Epidermal melanocyte (primary cell): ENCODE measurements around the gene RIOK1.

Experiments used
- DNase-seq: peaks from one replicate; pipeline ENCODE4 v3.0.0; 2011; ENCODE audit warnings: low spot score; ENCODE audit not compliant: insufficient read length

Gene RIOK1

DNA sequence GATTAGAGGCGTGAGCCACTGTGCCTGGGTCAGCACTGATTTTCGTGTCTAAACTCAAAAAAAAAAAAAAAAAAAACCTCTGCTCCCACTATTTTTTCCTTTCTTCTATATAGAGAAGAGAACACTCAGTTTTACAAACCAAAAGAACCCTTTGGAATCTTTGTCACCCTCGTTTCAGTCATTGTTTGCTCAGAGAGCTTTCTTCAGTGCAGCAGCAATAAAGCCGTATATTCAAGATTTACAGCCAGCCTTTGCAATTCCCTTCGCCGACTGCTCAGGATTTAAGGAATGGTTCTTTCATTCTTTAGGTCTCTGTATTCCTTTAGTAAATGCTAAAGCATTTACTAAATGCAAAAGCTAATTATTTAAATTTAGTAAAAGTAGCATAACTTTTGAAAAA lies 20.1 kb downstream of the RIOK1 start:
- DNase-seq, result no peak

DNA sequence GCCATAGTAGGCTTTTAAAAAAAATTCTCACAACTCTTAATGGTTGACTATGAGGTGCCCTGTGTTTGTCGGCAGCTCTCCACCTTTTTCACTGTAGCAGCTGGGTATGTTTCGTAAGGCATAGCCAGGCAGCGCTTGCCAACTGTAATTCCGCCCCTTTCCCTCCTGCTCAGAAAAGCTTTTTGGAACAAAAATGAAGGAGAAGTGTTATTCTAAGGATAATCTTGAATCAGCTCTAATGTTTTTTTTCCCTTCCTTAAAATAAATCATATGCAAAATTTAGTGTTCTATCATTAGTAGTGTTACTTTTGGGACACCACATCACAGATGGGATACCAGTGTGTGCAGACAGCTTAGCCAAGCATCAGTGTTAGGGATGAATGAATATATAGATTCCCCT lies 21.2 kb downstream of the RIOK1 start:
- DNase-seq, result no peak

DNA sequence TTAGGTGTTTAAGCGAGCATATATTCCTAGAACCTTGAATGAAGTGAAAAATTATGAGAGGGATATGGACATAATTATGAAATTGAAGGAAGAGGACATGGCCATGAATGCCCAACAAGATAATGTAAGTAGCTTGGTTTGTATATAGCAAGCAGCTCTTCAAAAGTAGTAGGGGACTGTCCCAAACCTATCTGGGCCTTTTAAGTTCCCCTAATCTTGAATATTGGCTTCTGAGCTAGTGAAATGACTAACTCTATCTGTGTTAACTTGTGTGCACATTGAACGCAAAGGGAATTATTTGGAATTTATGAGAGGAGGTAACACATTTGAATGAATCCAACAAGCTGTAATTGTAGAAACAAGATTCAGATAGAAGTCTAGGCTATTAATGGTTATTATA lies 21.7 kb downstream of the RIOK1 start:
- no peak for DNase-seq

DNA sequence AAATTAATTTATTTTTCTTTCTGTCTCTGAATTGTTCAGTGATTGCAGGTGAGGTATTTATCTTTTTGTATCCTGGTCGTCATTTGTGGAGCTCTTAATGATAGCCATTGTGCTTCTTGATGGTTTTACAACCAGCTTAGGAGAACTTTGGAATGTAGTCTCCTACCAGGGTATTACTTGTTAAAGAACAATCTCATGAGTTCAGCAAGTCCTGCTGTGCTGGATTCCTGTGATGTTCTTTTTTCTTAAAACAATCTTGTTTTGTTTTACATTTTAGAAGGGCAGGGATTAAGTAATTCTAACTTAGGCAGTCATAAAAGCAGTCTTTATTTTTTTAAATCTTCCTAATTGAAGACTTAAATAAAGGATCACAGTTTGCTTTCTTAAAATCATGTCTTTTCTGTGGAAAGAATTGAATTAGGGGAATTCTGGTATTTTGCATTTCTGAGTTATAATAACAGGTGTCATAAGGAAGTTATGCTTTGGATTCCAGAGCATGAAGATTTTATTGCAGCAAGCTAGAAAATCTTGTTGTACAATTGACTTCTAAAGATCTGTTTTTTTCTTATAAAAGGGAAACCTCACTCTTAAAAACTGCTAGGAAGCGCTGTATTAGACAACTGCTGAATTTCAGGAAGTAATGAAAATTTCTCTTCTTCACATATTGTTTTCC lies 23.7 kb downstream of the RIOK1 start:
- DNase-seq, result no peak

DNA sequence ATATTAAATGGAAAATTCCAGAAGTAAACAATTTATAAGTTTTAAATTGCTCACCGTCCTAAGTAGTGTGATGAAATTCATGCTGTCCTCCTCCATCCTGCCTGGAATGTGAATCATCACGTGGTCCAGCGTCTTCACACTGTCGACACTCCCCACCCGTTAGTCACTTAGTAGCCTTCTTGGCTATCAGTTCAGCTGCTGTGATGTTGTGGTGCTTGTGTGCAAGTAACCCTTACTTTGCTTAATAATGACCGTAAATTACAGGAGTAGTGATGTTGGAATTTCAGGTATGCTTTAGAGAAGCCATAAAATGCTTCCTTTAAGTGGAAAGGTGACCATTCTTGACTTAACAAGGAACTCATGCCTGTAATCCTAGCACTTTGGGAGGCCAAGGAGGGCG lies 25.2 kb downstream of the RIOK1 start:
- DNase-seq, result no peak

DNA sequence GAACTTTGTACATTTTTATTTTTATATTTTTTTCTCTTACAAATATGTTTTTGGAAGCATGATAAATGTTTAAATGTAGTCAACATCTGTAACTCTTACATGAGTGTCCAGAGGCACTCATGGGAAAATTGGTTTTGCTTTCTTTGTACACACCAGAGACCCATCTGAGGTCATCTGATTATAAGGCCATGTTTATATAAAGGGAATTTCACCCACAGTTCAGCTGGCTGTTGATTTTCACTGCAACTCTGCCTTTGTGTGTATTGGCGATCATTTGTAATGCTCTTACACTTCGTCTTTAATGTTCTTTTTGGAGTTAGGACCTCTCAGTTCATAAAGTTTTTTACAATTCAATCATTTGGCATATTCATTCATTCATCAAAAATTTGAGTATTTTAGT lies 28.1 kb downstream of the RIOK1 start:
- DNase-seq, result no peak

DNA sequence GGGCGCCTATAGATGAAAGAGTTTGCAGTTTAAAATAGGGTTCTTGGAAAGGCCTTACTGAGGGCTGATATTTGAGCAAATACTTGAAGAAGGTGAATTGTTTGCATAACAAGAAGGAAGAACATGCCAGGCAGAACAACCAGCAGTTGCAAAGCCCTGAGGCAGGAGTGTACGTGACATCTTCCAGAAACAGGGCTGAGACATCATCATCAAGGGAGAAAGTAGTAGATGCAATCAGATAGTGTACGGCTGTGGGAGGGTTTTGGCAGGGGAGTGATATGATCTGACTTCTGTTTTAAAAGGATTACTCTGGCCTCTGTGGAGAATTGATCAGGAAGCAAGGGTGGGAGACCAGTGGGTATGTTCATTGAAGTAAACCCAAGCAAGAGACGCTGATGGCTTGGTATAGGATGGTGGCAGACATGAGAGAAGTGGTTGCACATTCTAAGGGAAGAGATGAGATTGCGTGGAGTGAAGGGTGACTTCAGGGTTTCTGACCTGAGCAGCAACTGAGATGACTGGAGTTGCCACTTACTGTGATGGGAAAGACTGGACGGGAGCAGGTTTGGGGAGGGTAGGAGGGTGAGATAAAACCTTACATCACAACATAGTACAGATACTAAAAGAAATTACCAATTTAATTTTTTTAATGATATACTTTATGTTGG lies 28.8 kb downstream of the RIOK1 start:
- no peak for DNase-seq

DNA sequence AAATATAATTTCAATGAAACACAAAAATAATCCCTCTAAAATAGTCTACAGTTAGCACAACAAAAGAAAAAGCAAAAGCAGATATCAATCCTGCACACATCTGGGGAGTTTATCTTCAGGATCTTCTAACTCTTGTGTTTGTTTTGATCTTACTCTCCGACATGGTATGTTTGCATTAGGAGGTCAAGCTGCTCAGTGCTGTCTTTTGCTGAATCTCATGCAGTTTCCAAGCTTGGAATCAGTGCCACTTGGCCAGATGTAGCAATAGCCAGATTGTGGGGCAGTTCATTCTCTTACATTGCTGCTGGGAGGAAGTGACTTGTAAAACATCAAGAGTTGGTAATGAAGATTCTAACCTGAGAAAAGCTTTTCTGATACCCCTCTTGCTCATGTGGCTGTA lies 29.5 kb downstream of the RIOK1 start:
- DNase-seq, result no peak

DNA sequence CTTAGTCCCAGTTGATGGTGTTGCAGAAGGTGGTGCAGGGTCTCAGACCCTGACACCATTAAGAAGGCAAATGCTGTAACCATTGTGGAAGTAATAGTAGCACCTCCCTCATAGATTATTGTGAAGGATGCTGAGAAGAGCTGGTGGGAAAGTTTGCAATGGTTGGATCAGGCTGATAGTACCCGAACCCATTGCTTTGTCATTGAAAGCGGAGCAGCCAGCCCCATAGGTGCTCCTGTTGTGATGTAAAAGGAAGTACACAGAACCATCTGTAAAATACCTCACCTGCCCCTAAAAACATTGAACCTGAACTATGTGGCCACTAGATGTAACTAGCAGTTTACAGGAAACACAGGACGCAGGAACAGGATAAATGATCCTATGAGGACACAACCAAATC lies 31.5 kb downstream of the RIOK1 start:
- DNase-seq, result no peak

DNA sequence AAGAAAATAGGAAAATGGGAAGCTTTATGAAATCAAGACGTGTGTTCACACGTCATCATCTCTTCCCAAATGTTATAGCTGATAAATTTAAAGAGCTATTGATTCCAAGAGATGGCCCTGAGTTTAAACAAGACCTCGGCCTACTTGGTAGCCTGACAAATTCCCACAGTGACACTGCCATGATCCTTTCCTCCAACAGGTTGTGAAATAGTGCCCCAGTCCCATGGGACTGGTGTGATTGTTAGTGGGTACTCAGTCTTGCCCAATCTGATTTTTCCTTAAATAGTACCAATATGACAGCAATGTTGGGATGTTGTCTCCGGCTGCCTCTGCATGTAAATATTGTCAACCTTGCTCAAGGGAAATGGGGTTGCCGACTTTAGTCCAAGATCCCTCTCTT lies 34.5 kb downstream of the RIOK1 start:
- DNase-seq, result no peak

DNA sequence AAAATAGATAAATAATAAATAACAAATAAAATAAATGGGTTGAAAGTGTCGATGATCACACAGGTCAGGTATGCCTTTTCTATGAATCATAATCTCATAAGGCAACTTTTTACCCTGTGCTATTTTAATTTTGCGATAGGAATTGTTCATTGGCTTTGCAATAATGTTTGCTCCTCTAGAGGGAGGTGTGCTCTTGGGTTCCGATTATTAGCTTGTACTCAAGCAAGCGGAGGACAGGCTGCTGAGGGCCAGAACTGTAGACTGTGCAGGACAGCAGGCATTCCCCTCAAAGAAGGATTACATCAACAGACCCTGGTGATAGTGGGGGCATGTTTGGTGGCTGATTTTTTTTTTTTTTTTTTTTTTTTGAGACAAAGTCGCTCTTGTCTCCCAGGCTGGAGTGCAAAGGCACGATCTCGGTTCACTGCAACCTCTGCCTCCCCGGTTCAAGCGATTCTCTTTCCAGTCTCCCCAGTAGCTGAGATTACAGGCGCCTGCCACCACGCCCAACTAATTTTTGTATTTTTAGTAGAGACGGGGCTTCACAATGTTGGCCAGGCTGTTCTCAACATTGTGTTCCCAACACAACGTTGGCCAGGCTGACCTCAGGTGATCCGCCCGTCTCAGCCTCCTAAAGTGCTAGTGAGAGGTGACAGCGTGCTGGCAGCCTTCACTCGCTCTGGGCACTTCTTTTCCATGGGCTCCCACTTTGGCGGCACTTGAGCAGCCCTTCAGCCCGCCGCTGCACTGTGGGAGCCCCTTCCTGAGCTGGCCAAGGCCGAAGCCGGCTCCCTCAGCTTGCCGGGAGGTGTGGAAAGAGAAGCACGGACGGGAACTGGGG lies 35.6 kb downstream of the RIOK1 start:
- DNase-seq, result no peak

DNA sequence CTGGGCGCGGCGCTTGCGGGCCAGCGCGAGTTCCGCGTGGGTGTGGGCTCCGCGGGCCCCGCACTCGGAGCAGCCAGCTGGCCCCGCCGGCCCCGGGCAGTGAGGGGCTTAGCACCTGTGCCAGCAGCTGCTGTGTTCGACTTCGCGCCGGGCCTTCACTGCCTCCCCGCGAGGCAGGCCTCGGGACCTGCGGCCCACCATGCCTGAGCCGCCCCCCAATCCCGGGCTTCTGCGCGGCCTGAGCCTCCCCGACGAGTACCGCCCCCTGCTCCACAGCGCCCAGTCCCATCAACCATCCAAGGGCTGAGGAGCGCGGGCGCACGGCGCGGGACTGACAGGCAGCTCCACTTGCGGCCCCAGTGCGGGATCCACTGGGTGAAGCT lies 36.2 kb downstream of the RIOK1 start:
- no peak for DNase-seq

DNA sequence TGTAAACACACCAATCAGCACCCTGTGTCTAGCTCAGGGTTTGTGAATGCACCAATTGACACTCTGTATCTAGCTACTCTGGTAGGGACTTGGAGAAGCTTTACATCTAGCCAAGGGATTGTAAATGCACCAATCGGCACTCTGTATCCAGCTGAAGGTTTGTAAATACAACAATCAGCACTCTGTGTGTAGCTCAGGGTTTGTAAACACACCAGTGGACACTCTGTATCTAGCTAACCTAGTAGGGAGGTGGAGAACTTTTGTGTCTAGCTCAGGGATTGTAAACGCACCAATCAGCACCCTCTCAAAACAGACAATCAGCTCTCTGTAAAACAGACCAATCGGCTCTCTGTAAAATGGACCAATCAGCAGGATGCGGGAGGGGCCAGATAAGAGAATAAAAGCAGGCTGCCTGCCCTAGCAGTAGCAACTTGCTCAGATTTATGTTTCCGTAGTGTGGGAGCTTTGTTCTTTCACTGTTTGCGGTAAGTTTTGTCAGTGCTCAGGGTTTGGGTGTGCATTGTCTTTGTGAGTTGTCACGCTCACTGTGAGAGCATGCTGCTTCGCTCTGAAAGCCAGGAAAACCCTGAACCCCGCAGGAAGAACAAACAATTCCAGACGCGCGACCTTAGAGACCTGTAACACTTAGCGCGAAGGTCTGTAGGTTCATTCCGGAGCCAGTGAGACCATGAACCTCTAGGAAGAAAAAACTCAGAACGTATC lies 37.0 kb downstream of the RIOK1 start:
- DNase-seq, result no peak

DNA sequence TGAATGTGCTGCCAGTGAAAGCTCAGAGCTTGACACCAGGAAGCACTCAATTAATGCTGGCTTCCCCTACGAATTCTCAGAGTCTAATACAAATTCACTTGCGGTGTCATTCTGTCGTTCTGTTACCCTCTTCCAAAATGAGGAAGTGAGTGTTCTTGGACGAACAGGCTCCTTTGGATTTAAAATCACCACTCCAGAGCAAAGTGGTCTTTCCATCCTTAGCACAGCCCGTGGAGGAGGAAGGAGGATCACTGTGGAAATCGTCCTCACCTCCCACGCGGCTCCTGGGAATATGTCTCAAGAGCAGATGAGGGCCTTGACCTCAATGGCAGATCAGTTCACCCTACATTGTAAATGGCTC lies 41.7 kb downstream of the RIOK1 start:
- DNase-seq, result no peak

DNA sequence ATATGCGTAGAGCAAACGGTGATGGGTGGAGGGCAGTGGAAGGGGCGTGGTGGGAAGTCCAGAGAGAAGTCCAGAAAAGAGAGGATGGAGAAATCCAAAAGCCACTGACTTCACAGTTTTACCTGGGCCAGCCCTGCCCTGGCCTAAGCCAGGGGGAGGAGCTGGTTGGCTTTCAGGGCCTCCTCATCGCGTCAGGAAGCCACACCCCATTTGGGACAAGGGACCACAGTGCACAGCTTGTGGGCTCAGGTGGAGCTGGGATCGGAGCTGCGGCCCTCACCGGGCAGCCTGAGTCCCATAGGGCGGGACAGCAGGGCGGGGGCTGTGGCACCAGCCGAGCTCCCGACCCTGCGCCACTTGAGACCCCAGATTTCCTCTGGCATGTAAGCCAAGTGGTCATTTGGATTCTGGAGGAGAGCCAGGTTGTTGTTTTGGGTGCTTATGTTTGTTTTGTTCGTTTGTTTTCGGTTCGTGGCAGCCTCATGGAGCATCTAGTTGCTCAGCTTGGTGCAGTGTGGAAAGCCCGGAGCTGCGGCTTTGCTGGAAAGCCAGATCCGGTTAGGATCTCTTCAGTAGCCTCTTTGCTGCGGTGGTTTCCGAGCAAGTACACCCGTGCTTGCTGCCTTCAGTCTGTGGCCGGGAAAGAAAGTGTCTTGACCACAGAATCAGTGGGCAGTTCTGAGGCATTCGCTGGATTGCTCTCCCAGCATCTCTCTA lies 42.2 kb downstream of the RIOK1 start:
- DNase-seq, result no peak

DNA sequence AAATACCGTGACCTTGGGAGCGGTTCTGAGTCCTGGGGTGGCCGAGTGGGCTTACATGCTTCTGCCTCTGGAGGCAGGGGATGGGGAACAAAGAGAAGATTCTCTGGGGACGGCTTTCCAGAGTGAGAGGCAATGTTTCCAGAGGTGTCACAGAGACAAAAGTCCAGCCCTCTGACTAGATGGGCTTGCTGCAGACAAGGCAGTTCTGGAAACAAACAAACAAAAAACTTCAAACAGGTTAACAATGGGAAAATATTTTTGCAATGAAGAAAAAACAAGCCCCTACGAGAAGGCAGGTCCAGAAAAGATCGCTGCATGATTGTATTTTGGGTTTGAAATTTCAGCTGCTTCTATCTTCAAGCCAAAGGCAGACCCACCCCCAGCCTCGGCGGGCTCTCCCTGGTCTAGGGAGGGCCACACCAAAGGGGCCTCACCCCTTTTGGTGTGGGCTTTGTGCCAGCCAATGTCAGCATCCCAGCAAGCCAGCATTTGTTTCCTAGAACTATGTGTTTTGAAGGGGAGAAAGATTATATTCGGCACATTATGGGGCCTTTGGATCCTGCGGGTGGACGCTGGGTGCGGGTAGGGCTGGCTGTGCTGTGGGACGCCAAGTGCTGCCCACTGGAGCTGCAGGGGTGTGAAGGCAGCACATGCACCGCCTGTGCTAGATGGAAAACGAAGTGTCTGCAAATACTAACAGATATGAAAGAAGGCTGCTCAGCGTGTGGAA lies 42.9 kb downstream of the RIOK1 start:
- DNase-seq, result no peak

DNA sequence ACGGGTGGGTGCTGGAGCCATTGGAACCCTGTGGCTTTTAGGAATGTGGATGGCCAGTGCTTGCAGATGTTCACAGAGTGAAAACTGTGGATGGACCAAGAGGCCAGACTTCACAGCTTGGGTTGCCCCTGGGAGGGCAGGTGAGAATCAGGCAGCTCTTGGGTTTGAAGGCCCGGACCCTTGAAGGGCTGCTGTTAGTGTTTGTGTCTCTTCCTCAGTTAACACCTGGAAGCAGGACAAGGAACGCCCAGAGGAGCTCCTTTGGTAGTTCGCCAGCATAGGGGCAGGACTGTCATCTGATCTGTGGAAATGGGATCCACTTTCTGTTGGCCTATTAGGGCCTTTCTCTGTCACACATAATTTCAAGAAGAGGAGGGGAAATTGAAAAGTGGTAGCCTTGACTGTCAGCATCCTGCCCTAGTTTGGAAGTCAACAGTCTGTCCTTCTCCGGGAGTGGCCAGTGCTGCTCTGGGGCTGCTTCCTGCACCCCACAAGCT lies 43.6 kb downstream of the RIOK1 start:
- no peak for DNase-seq

DNA sequence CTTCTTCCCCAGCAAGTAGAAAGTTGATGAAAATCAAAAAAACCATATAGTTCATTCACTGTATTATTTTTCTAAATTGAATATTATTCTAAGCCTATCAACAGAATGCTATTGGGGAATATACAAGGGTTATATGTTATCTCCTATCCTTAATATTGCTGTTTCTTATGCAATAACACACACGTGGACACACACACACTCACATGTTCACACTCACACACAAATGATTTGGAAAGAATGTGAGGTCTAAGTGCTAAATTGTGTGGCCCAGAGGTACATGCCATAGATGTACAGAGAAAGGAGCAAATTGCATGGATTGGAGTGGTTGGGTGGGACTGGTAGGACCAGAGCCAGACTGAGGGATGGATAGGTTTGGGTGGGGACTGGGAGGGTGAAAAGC lies 45.1 kb downstream of the RIOK1 start:
- no peak for DNase-seq

DNA sequence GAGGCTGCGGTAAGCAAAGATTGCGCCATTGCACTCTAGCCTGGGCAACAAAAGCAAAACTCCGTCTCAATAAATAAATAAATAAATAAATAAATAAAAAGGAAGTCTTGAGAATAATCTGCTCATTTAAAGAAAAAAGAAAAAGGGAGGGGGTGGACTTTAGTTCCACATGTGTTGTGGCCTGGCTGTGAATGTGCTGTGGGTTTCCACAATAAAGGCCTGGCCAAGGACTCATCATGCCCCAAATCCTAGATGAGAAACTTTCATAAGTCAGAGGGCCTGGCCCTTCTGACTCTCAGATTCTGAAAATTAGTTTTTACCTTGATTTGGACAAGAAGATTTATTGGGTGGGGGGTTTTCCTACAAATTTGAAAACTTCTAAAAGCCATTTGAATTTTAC lies 48.4 kb downstream of the RIOK1 start:
- no peak for DNase-seq

DNA sequence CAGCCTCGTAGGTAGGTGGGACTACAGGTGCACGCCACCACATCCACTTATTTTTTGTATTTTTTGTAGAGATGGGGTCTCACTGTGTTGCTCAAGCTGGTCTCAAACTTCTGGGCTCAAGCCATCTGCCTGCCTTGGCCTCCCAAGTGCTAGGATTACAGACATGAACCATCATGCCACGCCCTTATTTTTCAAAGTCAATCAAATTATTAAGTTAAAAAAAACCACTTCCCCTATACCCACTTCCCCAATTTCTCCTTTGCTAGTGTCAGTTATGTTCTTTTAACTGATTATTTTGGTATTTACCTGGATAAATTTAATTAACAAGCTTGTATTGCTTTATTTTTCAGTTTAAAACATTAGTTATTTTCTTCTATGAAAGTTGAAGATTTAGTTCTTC lies 49.6 kb downstream of the RIOK1 start:
- DNase-seq, result no peak

DNA sequence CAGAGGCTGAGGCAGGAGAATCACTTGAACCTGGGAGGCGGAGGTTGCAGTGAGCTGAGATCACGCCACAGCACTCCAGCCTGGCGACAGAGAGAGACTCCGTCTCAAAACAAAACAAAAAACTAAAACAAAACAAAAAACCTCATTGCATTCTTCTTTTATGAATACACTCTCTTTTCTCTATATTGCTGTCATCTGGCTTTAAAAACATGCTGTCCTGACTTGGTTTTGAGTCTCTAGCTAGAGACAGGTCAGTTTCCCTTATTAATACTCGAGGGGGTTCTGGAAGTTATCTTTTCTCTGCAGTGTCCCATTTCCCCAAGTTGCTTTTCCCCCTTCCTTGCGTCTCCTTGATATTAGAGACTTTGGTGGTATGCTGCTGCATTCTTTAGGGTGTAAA lies 50.9 kb downstream of the RIOK1 start:
- DNase-seq, result no peak
